Activated CD8-positive, alpha-beta memory T cell treated with anti-CD3 and anti-CD28 coated beads for 24 hours (primary cell): Measurements from ENCODE around the gene CCNYL1.

Experiments used
- DNase-seq: peaks from one replicate; pipeline ENCODE4 v3.0.0-alpha.2; 2020

Gene CCNYL1

DNA sequence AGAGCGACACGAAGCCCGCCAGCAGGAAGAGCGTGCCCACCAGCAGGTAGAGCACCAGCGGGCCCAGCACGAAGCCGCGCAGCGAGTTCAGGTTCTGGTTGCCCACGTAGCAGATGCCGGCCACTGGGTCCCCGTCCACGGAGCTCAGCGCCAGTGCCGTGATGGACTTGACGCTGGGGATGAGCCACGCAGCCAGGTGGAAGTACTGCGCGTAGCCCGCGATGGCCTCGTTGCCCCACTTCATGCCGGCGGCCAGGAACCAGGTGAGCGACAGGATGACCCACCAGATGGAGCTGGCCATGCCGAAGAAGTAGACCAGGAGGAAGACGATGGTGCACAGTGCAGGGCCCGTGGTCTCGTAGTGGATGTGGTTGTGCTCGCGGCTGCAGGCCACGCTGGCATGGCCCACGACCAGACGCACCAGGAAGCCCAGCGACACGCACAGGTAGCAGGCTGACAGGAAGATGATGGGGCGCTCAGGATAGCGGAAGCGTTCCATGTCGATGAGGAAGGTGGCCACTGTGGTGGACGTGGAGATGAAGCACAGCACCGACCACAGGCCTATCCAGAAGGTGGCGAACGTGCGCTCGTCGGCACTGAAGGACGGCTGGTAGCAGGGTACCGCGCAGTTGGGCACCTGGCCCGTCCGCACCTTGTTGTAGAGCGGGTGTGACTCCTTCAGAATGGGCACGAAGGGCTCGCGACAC lies 56.2 kb downstream of the CCNYL1 start:
- DNase-seq = no peak

DNA sequence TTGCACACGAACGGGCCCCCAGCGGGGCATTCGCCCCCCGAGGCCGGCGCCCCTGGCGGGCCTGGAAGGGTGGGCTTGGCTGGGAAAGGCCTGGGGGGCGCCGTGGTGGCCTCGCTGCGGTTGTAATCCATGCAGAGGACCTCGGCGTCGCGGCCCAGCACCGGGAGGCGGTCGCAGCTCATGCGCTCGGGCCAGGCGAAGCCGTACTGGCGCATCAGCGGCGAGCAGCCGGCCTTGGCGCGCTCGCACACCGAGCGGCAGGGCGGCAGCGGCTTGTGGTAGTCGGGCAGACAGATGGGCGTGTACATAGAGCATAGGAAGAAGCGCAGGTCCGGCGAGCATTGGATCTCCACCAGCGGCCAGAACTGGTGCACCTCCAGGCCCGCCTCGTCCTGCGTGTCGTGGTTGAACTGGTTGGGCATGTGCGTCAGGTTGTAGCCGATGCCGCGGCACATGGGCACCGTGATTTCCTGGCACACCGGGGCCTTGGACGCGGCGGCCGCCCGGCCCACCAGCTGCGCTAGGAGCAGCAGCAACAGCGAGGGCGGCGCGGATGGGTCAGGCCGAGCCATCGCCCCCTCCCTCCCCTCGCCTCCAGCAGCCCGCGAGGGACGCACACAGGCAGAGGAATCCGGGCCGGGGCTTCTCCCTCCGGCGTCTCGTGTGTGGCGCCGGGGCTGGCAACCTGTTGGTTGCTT lies 56.9 kb downstream of the CCNYL1 start:
- DNase-seq = peak; percentile 72

DNA sequence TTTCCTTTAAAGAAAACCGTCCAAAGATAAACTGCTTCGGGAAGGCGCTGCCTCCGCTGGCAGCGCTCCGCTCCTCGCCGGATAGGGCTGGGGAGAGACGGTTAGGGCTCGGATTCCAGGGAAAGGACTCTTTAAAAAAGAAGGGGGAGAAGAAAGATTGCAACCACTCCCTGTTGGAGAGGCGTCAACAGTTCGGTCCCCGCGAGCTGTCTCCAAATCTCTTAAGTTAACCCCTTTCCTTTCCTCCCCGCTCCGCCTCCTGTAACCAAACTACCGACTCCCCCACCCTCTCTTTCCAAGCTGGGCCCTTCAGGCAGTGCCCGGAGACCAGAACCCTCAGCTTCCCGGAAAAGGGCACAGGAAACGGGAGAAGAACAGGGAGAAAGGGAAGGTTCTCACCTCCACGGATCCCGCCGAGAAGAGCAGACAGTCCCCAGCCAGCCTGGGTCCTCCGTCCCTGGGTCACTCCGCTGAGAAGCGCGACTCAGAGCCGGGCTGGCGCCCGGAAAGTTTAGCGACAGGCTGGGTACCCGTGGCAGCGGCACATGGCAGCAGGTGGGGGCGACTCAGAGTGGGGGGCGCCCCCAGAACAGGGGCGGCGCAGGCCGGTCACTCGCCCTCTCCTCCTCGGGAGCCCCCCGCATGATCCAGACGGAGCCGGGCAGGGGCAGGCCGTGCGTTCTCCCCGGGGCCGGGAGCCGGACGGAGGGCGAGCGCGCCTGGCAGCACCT lies 57.6 kb downstream of the CCNYL1 start:
- no peak for DNase-seq

DNA sequence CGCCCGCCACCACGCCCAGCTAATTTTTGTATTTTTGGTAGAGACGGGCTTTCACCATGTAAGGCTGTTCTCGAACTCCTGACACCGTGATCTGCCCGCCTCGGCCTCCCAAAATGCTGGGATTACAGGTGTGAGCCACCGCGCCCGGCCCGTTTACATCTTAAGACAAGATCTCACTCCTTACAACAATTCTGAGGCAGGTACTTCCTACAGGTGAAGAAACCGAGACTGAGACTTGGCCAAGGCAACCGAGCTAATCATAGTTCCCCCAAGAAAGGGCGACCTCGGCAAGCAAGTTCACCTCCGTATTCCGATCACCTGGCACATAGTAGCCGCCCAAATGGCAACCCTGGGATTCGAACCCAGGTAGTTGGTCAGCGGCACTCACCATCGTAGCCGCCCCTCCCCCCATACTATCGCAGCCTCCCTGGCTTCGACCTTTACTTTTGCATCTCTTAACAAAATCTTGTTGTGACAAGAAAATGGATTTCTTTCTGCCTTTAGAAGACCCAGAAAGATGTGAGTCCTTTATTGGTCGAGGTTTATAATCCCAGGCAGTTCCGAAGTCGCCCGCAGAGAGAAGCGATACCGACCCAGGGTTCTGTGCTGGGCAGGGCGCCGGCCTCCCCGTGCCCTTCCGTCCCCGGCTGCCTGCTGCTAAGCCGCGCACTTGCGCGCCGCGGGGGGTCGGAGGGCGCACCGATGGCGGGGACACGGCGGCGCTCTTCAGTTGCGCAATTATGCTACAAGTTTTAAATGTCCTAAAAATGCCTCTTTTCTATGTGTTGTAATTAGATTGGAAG lies 59.4 kb downstream of the CCNYL1 start:
- DNase-seq = peak; percentile 61

DNA sequence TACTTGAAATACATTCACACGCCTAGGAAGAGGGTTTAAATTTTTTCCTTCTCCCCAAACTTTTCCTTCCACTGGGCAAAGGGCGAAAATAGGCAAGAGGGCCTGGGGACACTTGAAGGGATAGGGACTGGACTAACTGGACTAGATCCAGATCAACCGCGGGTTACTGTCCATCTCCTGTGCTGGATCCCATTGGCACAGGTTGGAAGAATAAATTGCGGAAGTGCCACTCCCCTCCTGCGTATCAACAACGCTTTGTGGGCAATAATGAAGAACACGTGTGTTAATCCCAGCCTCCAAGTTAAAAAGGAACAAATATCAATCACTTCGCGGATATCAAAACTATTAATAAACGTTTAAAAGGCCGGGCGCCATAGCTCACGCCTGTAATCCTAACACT lies 60.0 kb downstream of the CCNYL1 start:
- no peak for DNase-seq

DNA sequence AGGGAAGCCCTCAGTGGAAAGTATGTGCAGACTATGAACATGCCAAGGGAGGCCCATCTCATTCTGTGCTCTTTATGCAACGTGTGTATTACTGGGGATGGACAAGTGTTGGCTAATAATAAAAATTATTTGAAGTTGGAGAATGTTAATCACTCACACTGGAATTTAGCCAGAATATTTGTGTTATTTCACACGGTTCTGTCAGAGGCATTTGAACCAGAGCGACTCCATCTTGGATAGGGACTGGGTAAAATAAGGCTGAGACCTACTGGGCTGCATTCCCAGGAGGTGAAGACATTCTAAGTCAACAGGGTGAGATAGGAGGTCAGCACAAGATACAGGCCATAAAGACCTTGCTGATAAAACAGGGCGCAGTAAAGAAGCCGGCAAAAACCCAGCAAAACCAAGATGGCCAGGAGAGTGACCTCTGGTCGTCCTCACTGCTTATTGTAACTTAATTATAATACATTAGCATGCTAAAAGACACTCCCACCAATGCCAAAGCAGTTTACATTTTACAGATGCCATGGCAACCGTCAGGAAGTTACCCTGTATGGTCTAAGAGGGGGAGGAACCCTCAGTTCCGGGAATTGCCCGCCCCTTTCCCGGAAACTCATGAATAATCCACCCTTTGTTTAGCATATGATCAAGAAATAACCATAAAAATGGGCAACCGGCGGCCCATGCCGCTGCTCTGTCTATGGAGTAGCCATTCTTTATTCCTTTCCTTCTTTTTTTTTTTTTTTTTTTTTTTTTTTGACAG lies 60.8 kb downstream of the CCNYL1 start:
- peak; percentile 61 for DNase-seq

DNA sequence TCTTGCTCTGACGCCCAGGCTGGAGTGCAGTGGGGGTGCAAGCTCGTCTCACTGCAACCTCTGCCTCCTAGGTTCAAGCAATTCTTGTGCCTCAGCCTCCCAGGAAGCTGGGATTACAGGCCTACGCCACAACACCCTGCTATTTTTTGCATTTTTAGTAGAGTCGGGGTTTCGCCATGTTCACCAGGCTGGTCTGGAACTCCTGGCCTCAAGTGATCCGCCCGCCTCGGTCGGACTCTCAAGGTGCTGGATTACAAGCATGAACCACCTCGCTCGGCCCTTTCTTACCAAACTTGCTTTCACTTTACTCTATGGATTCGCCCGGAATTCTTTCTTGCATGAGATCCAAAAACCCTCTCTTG lies 61.4 kb downstream of the CCNYL1 start:
- no peak for DNase-seq

DNA sequence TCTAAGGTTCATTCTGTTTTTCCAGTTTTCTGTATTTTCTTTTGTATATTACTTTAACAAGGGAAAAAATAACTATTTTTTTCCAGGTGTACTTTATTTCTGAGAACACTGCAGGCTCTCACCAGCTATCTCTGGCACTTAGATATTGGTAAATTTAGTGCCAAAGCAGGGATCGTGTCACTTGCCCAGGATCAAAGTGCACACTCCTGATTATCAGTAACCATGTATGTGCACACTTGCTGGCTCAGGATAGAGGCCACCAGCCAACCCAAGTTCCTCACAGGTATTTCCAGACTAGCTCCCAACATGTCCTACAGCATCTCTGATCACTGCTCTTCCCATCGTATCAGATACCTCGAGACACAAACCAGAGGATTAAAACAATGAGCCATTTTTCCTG lies 64.0 kb downstream of the CCNYL1 start:
- DNase-seq = no peak

DNA sequence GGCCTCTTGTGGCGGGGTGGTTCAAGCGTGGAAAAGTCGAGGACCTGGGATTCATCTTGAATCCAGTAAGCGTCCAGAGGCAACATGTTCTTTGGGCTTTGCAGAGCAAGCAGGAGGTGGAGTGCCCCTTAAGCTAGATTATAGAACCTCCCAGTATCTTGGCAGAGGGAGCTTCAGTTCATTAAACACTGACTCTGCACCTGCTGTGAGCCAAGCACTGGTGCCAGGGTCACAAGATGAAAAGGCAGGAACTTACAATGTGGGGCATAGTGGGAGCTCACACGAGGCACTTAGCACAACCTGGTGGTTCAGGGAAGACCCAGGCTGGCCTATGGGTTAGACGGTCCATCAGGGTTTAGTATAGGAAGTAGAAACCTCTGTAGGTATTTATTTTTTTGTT lies 65.7 kb downstream of the CCNYL1 start:
- no peak for DNase-seq

DNA sequence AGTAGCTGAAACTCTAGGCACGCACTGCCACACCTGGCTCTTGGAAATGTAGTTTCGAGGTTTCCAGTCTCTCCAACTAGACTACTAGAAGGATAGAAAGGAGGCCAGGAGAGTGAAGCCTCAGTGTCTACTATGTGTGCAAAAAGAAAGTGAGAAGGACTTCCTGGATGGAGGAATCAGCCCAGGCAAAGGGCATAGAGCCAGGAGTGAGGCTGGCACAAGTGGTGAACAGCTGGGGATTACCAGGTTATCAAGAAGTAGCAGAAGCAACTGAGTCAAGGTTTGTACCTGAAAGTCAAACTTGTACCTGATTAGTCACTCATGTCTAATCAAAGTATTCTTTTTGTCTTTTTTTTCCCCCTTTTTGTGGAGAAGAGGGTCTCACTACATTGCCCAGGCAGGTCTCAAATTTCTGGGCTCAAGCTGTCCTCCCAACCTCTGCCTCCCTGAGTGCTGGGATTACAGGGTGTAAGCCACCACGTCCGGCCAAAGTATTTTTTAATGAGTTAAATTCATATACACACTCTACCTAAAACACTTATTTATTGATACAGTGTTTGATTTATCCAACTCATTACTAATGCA lies 67.0 kb downstream of the CCNYL1 start:
- no peak for DNase-seq

DNA sequence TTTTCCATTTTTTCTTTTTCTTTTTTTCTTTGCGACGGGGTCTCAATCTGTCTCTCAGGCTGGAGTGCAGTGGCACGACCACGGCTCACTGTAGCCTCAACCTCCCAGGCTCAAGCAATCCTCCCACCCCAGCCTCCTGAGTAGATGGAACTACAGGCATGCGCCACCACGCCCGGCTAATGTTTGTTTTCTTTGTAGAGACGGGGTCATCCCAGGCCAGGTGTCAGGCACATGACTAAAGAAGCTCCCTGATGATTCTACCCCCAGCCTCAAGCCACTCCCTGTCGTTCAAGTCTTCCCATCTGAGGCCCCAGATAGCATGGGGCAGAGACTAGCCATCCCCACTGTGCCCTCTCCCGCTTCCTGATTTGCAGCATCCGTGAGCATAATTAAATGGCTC lies 68.1 kb downstream of the CCNYL1 start:
- no peak for DNase-seq

DNA sequence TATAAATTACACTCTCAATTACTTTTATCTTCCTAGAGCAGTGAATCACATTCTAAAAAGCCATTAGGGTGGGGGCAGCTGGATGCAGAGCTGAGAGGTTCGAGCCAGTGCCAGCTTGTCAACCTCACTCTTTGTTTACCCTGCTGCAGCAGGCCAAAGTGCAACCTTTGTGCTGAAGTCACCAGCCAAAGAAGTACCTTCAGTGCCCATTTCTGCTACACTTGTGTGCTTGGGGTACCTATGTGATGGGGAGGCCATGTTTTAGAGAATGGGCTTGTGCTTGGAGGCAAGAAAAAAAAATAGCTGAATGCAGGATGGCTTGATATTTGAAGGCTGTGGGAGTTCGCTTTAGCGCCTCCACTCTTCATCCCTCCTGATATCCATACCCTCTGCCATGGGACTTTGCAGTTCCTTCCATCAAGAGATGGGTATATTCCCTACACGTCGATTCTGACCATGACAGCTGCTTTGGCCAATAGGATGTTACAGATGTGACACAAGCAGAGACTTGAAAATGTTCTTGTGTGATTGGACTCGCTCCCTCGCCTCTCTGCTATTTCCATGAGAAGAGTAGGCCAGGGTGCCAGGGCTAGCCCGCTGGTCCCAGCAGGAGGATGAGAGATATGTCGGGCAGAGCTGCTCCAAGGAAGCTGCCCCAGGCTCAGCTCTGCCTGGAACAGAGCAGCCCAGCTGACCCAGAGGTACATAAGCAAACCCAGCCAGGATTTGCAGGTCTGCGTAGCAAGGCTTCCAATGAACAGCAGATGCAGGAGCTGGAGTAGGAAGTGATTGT lies 71.0 kb downstream of the CCNYL1 start:
- no peak for DNase-seq

DNA sequence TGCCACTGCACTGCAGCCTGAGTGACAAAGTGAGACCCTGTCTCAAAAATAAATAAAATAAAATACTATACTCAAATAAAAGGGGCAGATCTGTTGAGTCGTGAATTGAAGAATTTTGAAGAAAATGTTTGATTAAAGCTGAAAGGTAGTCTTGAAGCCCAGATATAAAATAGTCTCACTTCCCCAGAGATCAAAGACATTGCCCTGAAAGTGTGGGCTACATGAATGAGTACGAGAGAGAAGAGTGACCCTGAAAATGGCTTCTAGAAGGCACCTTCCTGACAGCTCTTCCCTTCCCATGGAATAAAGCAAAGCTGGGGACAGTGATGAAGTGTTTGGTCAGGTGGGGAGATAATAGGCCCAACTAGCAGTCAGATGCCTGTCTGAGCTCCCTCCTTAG lies 72.1 kb downstream of the CCNYL1 start:
- DNase-seq = no peak

DNA sequence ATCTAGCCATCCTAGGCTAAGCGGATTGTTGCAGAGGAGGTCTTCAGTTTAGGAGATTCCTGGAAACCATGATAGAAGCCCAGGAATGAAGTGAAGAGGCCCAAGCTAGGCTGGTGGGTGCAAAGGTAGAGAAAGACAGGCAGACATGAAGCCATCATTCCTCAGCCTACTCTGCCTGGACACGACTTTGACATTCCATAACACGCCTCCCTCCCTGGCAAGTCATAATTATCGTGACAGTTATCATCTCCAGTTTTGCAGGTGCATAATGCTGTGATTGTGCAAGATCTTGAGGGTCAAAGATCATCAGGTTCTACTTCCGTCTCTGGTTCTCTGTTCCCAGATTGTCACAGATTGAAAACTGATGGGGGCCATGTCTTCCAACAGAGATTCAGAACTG lies 73.5 kb downstream of the CCNYL1 start:
- no peak for DNase-seq

DNA sequence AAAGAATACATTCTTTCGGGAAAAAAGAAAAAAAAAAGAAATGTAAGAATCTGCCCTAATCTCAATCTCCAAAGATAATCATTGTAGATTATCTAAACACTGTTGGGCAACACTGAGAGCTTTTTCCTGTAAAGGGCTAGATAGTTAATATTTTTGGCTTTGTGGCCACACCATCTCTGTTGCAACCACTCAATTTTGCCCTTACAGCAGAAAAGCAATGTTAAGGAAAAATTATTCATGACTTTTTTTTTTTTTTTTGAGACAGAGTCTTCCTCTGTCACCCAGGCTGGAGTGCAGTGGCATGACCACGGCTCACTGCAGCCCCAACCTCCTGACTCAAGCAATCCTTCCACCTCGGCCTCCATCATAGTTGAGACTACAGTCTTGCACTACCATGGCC lies 75.6 kb downstream of the CCNYL1 start:
- no peak for DNase-seq

DNA sequence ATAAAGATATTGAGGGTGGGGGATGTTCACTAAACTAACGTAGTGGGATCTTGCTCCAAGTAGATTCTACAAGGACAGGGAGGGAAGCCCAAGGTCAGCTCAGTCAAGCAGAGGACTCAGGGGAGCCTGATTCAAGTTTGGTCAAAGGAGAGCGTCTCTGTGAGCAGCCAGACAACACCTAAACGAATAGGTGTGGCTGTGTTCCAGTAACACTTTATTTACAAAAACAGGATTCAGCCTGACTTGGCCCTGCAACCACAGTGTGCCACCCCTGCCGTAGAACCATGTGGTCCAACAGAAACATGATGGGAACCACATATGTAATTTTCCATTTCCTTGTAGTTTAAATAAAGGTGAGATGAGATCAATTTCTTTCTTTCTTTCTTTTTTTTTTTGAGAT lies 76.4 kb downstream of the CCNYL1 start:
- DNase-seq = no peak

DNA sequence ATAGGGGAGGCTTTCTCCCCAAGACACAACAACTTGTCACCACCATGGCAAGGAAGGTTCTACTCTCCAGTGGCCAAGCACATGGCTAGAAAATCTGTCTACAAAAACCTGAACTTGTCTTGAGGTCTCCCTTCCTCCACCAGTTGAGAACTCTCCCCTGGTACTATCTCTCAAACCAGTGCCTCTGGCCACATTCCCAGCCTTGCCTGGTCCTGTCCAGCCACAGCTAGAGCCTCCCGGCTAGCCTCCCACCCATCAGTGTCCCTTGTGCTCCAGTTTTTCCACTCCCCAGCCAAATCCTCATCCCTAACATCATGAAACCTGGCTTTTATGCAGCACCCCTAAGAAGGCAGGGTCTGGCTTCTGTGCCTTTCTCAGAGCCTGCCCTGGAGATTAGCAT lies 79.5 kb downstream of the CCNYL1 start:
- DNase-seq = no peak

DNA sequence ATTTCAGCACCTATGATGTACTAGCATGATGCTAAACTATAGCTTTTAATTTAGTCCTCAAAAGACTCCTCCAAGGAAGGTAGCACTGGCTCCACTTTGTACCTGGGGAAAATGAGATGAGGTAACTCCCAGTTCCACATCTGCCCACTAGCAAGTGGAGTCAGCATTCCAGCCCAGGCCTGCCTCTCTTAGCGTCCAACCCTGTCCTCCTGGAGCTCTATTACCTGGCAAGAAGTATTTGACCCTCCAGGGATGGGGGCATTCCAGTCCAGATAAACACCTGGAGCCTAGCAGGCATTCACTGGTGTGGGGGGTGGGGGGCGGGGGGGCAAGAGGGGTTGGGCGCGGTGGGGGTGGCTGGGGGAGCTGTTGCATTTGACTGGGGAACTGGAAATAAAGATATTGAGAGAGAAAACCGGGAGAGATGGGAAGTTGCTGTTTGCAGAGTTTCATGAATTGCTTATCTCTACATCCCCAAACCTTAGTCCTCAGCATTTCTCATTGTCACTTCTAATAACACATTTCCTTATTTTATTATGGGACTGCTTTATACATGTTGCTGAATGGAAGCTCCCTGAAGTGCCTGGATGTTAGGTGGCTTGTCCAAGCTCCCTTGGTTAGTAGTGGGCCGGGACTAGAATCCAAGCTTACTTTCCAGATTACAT lies 80.3 kb downstream of the CCNYL1 start:
- DNase-seq = no peak

DNA sequence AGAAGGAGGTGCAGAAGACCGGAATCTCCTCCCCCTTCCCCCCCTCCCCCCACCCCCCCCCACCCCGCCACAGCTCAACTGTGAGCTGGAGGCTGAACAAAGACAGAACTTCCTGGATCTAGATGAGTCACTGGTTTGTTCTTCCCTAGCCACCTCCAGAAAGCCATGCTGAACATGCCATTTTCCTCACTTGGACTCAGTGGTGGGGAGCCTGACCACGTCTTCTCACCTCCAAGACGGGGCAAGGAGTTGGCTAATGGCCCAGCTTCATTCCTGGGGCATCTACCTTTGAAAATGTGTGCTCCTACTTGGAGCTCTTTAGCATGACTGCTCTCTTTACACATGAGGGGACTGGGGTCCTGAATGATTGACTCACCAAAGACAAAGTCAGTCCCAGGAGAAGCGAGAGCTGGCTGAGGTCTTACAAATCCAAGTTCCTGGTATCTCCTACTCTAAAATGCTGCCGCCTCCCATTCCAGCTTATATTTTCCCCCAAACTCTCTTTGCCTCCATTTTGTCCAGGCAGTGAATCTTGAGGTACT lies 80.9 kb downstream of the CCNYL1 start:
- DNase-seq = no peak

DNA sequence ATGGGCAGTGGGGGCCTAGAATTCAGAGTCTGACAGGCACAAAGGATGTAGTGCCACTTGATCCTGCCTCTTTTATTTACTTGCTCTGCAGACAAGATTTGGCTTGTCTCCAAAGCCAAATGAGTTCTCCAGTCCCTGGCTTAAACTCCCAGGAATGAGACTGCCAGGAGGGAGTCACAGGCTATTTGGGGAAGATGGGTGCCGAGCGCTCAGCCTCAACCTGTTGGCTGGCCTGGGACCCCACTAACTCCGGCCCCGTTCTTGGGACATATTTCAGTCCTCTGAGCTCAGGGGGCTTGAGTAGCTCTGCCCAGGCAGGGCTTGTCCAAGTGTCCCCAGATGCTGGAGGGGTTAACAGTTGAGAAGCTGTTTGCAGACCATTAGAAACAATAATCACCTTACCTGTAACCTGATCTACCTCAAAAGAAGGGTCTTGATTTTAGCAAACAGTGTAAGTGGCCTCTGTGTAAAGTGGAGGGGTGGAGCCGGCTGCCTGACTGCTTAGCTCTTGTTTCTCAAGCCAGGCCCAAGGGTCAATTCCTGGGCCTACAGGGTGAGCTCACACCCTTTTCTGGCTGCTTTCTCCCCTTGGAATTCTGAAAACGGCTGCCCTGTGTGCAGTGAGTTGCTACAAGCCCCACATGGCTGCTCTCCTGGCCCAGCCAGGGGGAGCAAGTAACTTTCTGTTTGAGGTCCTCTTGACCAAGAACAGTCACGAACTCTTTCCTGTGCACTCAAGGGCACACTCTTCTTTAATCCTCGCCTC lies 85.3 kb downstream of the CCNYL1 start:
- DNase-seq = no peak
